C4-2B (cell line): Measurements from ENCODE around the gene MT1B.

Experiments used
- ZFX ChIP-seq: fragments of 450-650 bp; IDR thresholded peaks from 2 replicates; pipeline ENCODE4 v1.6.1; 2017
- TF ChIP-seq, protein P1 (sequence below): fragments of 450-650 bp; conservative IDR thresholded peaks from 2 replicates; pipeline ENCODE4 v1.5.1; 2017; ENCODE audit warnings: mild to moderate bottlenecking

DNA sequence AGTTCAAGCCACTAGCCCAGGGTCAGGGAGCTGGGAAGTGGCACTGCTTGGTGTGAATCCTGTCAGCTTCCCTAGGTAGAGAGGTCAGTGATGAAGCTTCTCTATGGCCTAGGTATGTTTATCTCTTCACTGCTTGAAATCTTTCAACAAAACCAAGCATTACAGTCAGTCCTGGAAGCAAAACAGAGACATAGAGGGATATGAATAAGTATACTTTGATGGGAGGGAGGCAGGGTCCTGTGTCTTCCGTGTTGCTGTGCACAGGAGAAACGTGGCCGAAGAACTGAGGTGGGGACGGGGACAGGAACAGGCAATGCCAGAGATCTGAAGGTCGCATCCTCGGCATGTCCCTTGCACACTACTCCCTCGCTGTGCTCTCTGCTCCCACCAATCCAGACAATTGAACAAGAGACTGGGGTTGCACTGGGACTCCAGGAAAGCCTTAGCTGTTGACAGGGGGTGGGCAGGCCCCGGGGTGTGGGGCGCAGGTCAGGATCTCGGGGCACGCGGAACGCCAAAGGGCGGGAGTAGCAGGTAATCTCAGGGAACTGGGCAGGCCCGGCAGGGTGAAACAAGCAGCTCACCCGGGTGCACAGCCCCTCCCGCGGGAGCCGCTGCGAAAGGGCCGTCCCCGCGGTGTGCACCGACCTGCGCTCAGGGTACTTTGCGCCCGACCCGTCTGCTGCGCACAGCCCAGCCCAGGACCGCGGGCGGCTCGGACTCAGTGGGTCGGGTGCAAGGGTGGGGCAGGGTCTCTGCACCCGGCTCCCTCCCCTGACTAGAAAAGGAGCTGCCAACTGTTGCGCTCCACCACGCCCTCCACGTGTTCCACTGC is 17.5 kb downstream of the MT1B start, which contains the start of gene MT1H:
- TF ChIP-seq, protein P1, sequence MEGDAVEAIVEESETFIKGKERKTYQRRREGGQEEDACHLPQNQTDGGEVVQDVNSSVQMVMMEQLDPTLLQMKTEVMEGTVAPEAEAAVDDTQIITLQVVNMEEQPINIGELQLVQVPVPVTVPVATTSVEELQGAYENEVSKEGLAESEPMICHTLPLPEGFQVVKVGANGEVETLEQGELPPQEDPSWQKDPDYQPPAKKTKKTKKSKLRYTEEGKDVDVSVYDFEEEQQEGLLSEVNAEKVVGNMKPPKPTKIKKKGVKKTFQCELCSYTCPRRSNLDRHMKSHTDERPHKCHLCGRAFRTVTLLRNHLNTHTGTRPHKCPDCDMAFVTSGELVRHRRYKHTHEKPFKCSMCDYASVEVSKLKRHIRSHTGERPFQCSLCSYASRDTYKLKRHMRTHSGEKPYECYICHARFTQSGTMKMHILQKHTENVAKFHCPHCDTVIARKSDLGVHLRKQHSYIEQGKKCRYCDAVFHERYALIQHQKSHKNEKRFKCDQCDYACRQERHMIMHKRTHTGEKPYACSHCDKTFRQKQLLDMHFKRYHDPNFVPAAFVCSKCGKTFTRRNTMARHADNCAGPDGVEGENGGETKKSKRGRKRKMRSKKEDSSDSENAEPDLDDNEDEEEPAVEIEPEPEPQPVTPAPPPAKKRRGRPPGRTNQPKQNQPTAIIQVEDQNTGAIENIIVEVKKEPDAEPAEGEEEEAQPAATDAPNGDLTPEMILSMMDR, result no peak
- TF ChIP-seq ZFX, result no peak
